Fibroblast of pulmonary artery (primary cell): ENCODE measurements around the gene PNRC1.

ENCODE experiments used
- DNase-seq: peaks from one replicate; pipeline ENCODE4 v3.0.0-alpha.2; 2010; ENCODE audit warnings: low read depth
- H3K4me3 ChIP-seq: replicated peaks from 2 replicates; pipeline ENCODE4 v1.5.1; 2011; ENCODE audit warnings: low read depth, mild to moderate bottlenecking, control low read depth, low read length, moderate library complexity
- TF ChIP-seq, protein P1 (sequence below): IDR thresholded peaks from 2 replicates; pipeline ENCODE4 v1.5.1; 2011; ENCODE audit warnings: mild to moderate bottlenecking, control low read depth, low read length, inconsistent platforms; ENCODE audit errors: missing control alignments

Gene PNRC1

DNA sequence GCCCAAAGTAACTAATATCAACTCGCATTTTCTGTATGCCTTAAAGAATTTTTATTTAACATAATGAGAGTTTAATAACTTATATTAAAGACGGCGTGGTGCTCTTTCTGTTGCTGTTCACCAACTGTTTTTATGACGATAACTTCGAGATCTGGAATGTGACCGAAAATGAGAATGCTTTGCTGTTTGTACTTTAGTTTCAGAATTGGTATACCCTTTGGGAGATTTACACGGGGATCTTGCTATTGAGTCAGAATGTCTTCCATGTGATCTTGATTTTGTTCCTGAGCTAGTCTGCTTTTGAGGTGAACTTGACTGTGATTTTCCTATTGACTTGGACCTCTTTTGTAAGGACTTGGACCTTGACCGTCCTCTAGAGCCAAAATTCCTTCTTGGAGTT, 17.9 kb downstream of the PNRC1 start:
- TF ChIP-seq, protein P1, sequence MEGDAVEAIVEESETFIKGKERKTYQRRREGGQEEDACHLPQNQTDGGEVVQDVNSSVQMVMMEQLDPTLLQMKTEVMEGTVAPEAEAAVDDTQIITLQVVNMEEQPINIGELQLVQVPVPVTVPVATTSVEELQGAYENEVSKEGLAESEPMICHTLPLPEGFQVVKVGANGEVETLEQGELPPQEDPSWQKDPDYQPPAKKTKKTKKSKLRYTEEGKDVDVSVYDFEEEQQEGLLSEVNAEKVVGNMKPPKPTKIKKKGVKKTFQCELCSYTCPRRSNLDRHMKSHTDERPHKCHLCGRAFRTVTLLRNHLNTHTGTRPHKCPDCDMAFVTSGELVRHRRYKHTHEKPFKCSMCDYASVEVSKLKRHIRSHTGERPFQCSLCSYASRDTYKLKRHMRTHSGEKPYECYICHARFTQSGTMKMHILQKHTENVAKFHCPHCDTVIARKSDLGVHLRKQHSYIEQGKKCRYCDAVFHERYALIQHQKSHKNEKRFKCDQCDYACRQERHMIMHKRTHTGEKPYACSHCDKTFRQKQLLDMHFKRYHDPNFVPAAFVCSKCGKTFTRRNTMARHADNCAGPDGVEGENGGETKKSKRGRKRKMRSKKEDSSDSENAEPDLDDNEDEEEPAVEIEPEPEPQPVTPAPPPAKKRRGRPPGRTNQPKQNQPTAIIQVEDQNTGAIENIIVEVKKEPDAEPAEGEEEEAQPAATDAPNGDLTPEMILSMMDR = no peak
- DNase-seq = no peak
- H3K4me3 ChIP-seq = no peak overlapping the region

DNA sequence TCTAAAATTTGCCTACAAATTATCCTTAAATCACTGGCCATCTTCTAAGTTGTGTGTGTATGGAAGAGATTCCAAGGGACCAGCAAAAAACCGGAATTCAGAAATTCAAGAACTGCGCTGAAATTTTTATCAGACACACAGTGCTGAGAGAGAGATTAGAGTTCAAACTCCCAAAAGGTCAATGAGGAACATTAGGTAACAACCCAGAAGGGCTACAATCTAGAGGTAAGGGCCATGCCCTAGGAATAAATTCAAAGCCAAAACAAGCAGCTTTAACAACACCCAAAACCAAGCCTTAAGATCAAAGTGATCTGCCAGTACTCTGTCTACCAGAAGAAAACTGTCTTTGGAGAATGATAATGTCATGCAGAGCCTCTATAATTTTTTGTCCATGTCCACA, 19.6 kb downstream of the PNRC1 start:
- TF ChIP-seq, protein P1 = no peak
- no peak for DNase-seq
- no peak overlapping the region for H3K4me3 ChIP-seq

DNA sequence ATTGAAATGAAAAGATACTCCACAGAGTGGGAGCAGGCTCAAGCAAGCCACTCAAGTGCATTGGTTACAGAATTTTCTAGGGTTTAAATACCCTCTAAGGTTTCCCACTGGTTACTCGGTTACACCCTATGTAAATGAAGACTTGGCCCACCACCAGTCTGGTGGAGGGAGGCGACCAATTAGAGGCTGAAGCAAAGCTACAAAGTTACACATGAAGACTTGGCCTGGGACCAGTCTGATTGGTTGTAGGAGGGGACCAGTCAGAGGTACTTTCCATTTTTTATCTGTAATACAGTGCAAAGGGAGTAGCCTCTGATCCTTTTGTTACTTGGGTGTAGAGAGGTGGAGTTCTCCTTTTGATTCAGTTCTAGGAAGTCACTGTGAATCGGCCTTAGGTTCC, 29.7 kb downstream of the PNRC1 start:
- no peak overlapping the region for H3K4me3 ChIP-seq
- no peak for DNase-seq
- TF ChIP-seq, protein P1 = no peak

DNA sequence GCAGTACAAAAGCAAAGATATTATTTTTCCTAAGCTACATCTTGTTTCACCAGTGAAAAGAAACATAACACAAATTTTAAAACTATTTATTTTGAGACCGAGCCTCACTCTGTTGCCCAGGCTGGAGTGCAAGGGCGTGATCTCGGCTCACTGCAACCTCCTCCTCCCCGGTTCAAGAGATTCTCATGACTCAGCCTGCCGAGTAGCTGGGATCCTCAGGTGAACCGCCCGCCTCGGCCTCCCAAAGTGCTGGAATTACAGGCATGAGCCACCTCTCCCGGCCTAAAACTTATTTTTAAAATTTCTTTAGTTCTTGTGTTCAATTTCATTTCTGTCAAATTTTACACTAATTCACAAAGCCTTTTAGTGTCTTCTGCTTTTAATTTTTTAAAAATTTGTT, 31.4 kb downstream of the PNRC1 start:
- no peak overlapping the region for H3K4me3 ChIP-seq
- TF ChIP-seq, protein P1 = no peak
- DNase-seq = no peak

DNA sequence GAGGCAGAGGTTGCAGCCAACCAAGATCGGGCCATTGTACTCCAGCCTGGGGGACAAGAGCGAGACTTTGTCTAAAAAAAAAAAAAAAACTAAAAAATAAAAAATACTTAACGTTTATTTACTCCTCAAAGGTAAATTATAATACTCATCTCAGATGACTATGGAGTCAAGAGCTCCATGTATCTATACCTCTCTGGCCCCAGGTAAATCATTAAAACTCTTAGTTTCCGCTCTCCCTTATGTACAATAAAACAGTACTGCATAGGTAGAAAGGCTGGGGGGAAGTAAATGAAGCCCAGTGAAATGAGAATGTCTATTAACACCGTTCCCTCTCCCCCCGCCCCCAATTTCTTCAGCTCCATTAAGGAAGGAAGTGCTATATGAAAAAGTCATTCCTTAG, 36.2 kb downstream of the PNRC1 start:
- peak overlapping the region; percentile 57 for H3K4me3 ChIP-seq

DNA sequence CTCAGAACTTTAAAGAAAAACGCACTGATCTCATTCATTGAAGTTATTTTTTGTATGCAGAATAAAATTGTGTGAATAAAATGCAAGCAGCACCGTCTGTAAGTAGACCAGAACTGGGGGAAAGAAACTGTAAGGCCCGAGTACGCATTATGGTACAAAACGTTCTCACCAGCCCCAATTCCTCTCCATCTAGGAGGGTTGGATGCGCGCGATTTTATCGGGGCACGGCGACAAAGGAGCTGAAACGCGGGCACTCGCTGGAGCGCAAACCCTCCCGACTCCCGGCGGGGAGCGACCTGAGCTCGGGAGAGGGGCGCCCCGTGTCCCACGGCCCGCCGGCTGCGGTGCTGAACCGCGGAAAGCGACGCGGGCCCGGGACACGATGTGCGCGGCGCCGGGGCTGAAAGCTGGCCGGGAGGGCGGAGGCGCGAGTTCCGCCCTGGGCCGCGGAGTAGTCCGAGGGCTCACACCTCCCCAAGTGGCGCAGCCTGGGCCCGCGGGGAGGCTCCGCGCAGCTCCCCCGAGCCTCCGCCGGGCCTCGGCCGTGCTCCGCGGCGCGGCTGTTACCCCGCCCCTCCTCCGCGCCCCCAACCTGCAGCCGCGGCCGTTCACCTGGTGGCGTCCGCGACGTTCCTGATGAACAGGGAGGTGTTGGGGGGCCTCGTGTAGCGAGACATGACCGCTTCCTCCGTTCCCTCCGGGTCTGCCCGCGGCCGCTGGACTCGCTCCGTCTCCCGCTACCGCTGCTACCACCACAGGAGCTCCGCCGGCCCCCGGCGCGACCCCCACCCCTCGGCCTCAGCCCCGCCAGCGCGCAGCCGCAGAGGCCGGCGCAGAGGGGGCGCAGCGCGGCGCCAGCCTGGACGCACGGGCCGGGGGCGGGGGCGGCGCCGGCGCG, 36.9 kb downstream of the PNRC1 start, which contains the start of gene SRSF12:
Gene SRSF12, minus strand, starts transcription at position 861 of the 898 bp plus-strand sequence. Its CDS starts 184 bp downstream, at position 677.
- H3K4me3 ChIP-seq = peak within 1 kb of the TSS; percentile 57
- TF ChIP-seq, protein P1 = no peak
- peak; percentile 38 for DNase-seq

More for the DNA sequence above, 36.2 kb downstream of the PNRC1 start:
- TF ChIP-seq, protein P1 = no peak
- DNase-seq = no peak
